Osteoblast (primary cell): ENCODE data around the gene SPG7. TPM values are rescaled to one million over a fixed set of nuclear protein-coding genes. Genes with fewer than 3 reads are reported as not detected.

ENCODE experiments used
- DNase-seq: peaks from one replicate; pipeline ENCODE4 v3.0.0; 2011; ENCODE audit warnings: low spot score, mixed read lengths; ENCODE audit not compliant: insufficient read length; ENCODE audit errors: missing footprints
- H2AFZ ChIP-seq: 2 replicates; pipeline ENCODE4 v1.6.0; 2011; ENCODE audit warnings: mild to moderate bottlenecking, low read length
- H3K27ac ChIP-seq: 2 replicates; pipeline ENCODE4 v1.5.1; 2011; ENCODE audit warnings: mild to moderate bottlenecking, low read depth, low read length, moderate library complexity
- H3K27me3 ChIP-seq: 2 replicates; pipeline ENCODE4 v1.6.0; 2012; ENCODE audit warnings: mild to moderate bottlenecking, control low read depth, inconsistent platforms, low read length, moderate library complexity; ENCODE audit not compliant: insufficient read depth
- H3K36me3 ChIP-seq: 2 replicates; pipeline ENCODE4 v1.5.1; 2011; ENCODE audit warnings: mild to moderate bottlenecking, low read length, control low read depth, moderate library complexity; ENCODE audit not compliant: insufficient read depth
- H3K4me1 ChIP-seq: 2 replicates; pipeline ENCODE4 v1.5.1; 2011; ENCODE audit warnings: mild to moderate bottlenecking, low read length, control low read depth, moderate library complexity; ENCODE audit not compliant: insufficient read depth
- H3K4me2 ChIP-seq: 2 replicates; pipeline ENCODE4 v1.6.0; 2011; ENCODE audit warnings: mild to moderate bottlenecking, low read length; ENCODE audit not compliant: insufficient read depth
- H3K4me3 ChIP-seq: fragments of 200-600 bp; sonication (generic); 3 replicates; pipeline ENCODE4 v1.5.1; 2012; ENCODE audit warnings: mild to moderate bottlenecking, low read length, inconsistent platforms; ENCODE audit not compliant: insufficient read depth
- H3K79me2 ChIP-seq: 2 replicates; pipeline ENCODE4 v1.6.0; 2012; ENCODE audit warnings: mild to moderate bottlenecking, low read length, control low read depth, inconsistent platforms; ENCODE audit not compliant: insufficient read depth
- H3K9me3 ChIP-seq: 2 replicates; pipeline ENCODE4 v1.5.1; 2011; ENCODE audit warnings: low read depth, low read length, control low read depth
- H4K20me1 ChIP-seq: 2 replicates; pipeline ENCODE4 v1.6.0; 2012; ENCODE audit warnings: mild to moderate bottlenecking, low read length, control low read depth; ENCODE audit not compliant: insufficient read depth
- CTCF ChIP-seq: IDR thresholded peaks from 2 replicates; pipeline ENCODE4 v1.5.1; 2011; ENCODE audit warnings: mild to moderate bottlenecking, low read depth, low read length, moderate library complexity; ENCODE audit errors: extremely low read depth
- total RNA-seq: library from RNA; depleted of rRNA; stranded (reverse); fragments of >200 nt; gene quantifications from 2 replicates; pipeline ENCODE4 v1.2.3, GENCODE V29; 2012

Gene SPG7
- total RNA-seq, 1 donor = 85.8 TPM

GRCh38 chr16:89602273-89602951 is 94.2 kb downstream of the SPG7 start:
- Histone ChIP-seq H3K4me2 (peak overlapping the region; percentile 72), H3K36me3 (no peaks in the 10 kb centered on the region), H3K27ac (peak overlapping the region; percentile 92), H3K9me3 (no peaks in the 10 kb centered on the region), H3K4me3 (peak overlapping the region; percentile 52), H3K27me3 (no peaks in the 10 kb centered on the region), H3K79me2 (no peaks in the 10 kb centered on the region), H3K4me1 (peaks cover 15% of the 10 kb centered on the region), H4K20me1 (no peaks in the 10 kb centered on the region), H2AFZ (peak overlapping the region; percentile 65)
- TF ChIP-seq CTCF = no peak
- DNase-seq = peak; percentile 100

DNA sequence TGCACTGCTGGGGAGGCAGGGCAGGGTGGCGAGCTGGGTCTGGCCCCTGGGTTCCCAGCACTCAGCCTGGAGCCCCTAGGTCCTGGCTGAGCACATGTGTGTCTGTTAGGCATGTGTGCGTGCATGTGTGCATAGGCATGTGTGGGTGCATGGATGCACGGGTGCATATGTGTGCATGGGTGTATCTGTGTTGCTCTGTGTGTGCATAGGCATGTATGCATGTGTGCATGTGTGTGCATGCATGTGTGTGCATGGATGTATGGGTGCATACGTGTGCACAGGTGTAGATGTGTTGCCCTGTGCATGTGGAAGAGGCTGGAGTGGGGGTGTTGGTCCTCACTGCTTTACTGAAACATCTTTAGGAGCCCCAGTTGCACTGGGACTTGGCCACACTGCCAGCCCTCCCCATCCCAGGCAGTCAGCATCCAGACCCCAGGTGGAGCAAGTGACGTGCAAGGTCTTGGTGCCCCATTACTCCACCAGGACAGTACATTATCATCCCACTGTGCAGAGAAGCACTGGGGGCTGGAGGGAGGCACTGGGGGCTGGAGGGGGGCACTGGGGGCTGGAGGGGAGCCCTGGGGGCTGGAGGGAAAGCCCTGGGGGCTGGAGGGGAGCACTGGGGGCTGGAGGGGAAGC is 94.9 kb downstream of the SPG7 start:
- Histone ChIP-seq H3K79me2 (no peaks in the 10 kb centered on the region), H3K27me3 (no peaks in the 10 kb centered on the region), H3K27ac (peak overlapping the region; percentile 92), H3K9me3 (no peaks in the 10 kb centered on the region), H3K4me3 (peak overlapping the region; percentile 52), H3K4me2 (peak overlapping the region; percentile 72), H2AFZ (peak overlapping the region; percentile 56), H3K4me1 (peaks cover 15% of the 10 kb centered on the region), H3K36me3 (no peaks in the 10 kb centered on the region), H4K20me1 (no peaks in the 10 kb centered on the region)
- DNase-seq = no peak
- no peak for TF ChIP-seq CTCF

DNA sequence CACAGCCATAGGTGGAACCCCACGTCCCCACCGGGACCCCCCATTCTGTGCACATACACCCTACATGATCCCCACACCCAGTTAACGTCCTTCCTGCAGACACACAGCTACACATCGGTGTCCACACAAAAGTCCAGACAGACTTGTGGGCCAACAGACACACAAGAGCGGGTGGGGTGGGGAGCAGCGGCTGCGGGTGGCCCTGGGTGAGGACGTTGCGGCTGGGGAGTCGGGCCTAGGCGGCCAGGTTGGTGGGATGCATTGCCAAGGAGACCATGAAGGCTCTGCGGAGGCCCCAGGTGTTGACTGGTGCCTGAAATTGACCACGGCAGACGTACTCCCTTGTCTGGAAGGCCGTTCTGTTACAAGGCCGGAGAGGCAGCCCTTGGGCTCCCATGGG is 96.6 kb downstream of the SPG7 start:
- TF ChIP-seq CTCF = no peak
- no peak for DNase-seq
- H3K27me3 ChIP-seq = no peaks in the 10 kb centered on the region
- peaks cover 18% of the 10 kb centered on the region for H3K4me1 ChIP-seq
- H3K27ac ChIP-seq = no peak overlapping the region
- no peaks in the 10 kb centered on the region for H3K9me3 ChIP-seq
- no peaks in the 10 kb centered on the region for H3K36me3 ChIP-seq
- H3K79me2 ChIP-seq = no peaks in the 10 kb centered on the region
- no peak overlapping the region for H2AFZ ChIP-seq
- H3K4me2 ChIP-seq = no peak overlapping the region
- no peak overlapping the region for H3K4me3 ChIP-seq
- H4K20me1 ChIP-seq = no peaks in the 10 kb centered on the region

DNA sequence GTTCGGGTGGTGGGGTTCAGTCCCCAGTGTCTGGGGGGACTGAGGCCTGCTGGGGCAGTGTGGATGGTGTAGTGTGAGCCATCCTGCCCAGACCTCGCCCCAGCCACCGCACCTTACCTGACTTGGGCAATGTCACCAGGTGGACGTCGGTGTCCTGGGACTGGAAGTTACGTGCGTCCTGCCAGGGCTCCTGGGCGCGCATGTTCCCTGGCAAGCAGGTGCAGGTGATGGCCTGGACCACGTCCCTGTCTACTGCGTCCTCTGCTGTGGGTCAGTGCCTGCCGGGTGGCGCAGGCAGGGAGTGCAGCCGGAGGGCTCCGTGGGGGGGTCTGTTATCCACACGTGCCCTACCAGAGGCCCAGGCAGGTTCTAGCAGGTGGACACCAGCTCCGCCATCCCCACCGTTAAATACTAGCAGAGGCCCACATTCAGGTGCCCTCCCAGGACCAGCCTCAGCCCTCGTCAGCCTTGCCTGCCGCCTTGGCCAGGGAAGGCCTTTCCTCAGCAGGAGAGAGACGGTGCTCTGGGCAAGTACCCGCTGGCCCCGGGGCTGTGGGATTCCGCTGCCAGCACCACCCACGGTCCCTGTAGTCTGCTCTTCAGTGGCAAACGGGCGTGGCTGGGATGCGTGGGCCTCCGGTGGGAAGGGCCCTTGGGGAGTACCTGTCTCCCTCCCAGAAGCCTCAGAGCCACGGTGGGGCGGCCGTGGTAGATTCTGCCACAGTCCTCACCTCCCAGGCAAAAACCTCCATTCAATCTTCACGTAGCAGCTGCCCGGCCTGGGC is 97.2 kb downstream of the SPG7 start:
- H3K79me2 ChIP-seq = no peaks in the 10 kb centered on the region
- TF ChIP-seq CTCF = no peak
- no peaks in the 10 kb centered on the region for H3K27me3 ChIP-seq
- no peaks in the 10 kb centered on the region for H4K20me1 ChIP-seq
- no peak for DNase-seq
- peaks cover 18% of the 10 kb centered on the region for H3K4me1 ChIP-seq
- H3K4me3 ChIP-seq = no peak overlapping the region
- H3K9me3 ChIP-seq = no peaks in the 10 kb centered on the region
- no peaks in the 10 kb centered on the region for H3K36me3 ChIP-seq
- no peak overlapping the region for H3K4me2 ChIP-seq
- H2AFZ ChIP-seq = no peak overlapping the region
- no peak overlapping the region for H3K27ac ChIP-seq
